Esophagus muscularis mucosa (tissue), 4 donors: ENCODE data around the gene SLC18B1.

Experiments
- EP300 ChIP-seq: sonication (generic); formaldehyde crosslinking; IDR thresholded peaks from one replicate; pipeline ENCODE4 v1.6.1; 2017; ENCODE audit warnings: antibody characterized with exemption
- POLR2A ChIP-seq: fragments of 450-650 bp; IDR thresholded peaks from one replicate; pipeline ENCODE4 v1.6.1; 2017; ENCODE audit warnings: antibody characterized with exemption, moderate library complexity, mild to moderate bottlenecking, low read depth
- POLR2AphosphoS5 ChIP-seq, 2 donors: sonication (generic); formaldehyde crosslinking; IDR thresholded peaks; one replicate each; pipeline ENCODE4 v1.6.1; 2017; ENCODE audit warnings: antibody characterized with exemption in 2 of 2
- TF ChIP-seq, protein P1 (sequence below), 3 experiments: fragments of 200-600 bp in 2 of 3; fragments of 450-650 bp in 1 of 3; sonication (generic) in 2 of 3; IDR thresholded peaks; one replicate each; pipeline ENCODE4 v1.5.1; 2017 to 2019; ENCODE audit warnings: antibody characterized with exemption in 3 of 3, mild to moderate bottlenecking in 2 of 3, moderate library complexity in 1 of 3

DNA sequence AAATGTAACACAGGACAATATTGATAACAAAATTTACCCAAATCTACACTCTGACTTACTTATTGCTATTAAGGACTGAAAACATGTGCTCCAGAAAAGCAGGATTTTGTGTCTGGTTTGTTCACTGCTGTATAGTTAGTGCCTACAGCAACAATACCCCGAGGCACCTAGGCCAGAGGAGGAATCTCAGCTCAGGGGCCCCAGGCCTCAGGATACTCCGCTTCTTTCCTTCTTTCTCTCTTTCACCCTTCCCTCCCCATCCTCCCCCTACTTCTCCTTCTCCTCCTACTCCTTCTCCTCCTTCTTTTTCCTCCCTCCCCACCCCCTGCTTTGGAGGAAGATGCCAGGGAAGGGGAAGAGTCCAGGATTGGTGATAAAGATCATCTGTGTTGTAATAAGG, 39.7 kb downstream of the SLC18B1 start:
- TF ChIP-seq POLR2AphosphoS5 (IDR thresholded peaks at IDR 0.05) (no peak), POLR2A (no peak), EP300 (no peak)
- TF ChIP-seq, protein P1, sequence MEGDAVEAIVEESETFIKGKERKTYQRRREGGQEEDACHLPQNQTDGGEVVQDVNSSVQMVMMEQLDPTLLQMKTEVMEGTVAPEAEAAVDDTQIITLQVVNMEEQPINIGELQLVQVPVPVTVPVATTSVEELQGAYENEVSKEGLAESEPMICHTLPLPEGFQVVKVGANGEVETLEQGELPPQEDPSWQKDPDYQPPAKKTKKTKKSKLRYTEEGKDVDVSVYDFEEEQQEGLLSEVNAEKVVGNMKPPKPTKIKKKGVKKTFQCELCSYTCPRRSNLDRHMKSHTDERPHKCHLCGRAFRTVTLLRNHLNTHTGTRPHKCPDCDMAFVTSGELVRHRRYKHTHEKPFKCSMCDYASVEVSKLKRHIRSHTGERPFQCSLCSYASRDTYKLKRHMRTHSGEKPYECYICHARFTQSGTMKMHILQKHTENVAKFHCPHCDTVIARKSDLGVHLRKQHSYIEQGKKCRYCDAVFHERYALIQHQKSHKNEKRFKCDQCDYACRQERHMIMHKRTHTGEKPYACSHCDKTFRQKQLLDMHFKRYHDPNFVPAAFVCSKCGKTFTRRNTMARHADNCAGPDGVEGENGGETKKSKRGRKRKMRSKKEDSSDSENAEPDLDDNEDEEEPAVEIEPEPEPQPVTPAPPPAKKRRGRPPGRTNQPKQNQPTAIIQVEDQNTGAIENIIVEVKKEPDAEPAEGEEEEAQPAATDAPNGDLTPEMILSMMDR (IDR thresholded peaks at IDR 0.05), result no peak
